ENCODE results near the gene NMRK1. TPM values are rescaled to one million over a fixed set of nuclear protein-coding genes. Genes with fewer than 3 reads are reported as not detected.

NMRK1 gene
- total RNA-seq, 2 experiments from 2014 or later: 15.9 to 16.9 TPM

- DNase-seq (no peak), ATAC-seq (no peak)
- no peak overlapping the region for H3K4me3 Mint-ChIP-seq
- peaks cover 31% of the 10 kb centered on the region for H3K36me3 Mint-ChIP-seq (ENCODE audit: low read depth)
- POLR2A ChIA-PET: no interaction called here
- intact Hi-C loops (cut with micrococcal nuclease): no loop called here
- no peak overlapping the region for H3K27ac Mint-ChIP-seq
- CTCF ChIA-PET: interaction anchor here (2.3 kb wide), 1 partner anchor 54 kb away, joined by 12 read pairs; no protein-coding TSS in a partner anchor
- H3K4me1 Mint-ChIP-seq (ENCODE audit: low read depth): peaks cover 21% of the 10 kb centered on the region
- H3K27me3 Mint-ChIP-seq: no peaks in the 10 kb centered on the region
- no peaks in the 10 kb centered on the region for H3K9me3 Mint-ChIP-seq
- no peak for TF ChIP-seq CTCF (IDR thresholded peaks at IDR 0.05)
These were observed 42.8 kb upstream of the NMRK1 start for GRCh38 chr9:75130621-75131230.

- TF ChIP-seq CTCF (IDR thresholded peaks at IDR 0.05): no peak
- intact Hi-C loops (cut with micrococcal nuclease): no loop called here
- no peak overlapping the region for H3K4me3 Mint-ChIP-seq
- H3K27ac Mint-ChIP-seq: no peak overlapping the region
- ATAC-seq (no peak), DNase-seq (no peak)
- H3K36me3 Mint-ChIP-seq (ENCODE audit: low read depth): peaks cover 28% of the 10 kb centered on the region
- no peaks in the 10 kb centered on the region for H3K27me3 Mint-ChIP-seq
- ChIA-PET POLR2A (no interaction called here), CTCF (interaction anchor here (2.3 kb wide), 1 partner anchor 55 kb away, joined by 12 read pairs; no protein-coding TSS in a partner anchor)
- no peaks in the 10 kb centered on the region for H3K9me3 Mint-ChIP-seq
- H3K4me1 Mint-ChIP-seq (ENCODE audit: low read depth): peaks cover 25% of the 10 kb centered on the region
These were observed 42.2 kb upstream of the NMRK1 start for GRCh38 chr9:75130172-75130571.

GRCh38 chr9:75128535-75128934, 40.6 kb upstream of the NMRK1 start:
- intact Hi-C loops (cut with micrococcal nuclease): no loop called here
- Mint-ChIP-seq H3K4me1 (ENCODE audit: low read depth) (peaks cover 34% of the 10 kb centered on the region), H3K4me3 (no peak overlapping the region), H3K36me3 (ENCODE audit: low read depth) (peaks cover 25% of the 10 kb centered on the region), H3K27me3 (no peaks in the 10 kb centered on the region), H3K9me3 (no peaks in the 10 kb centered on the region), H3K27ac (peak overlapping the region; percentile 76)
- CTCF ChIA-PET: no interaction called here
- ATAC-seq: peak; percentile 70
- POLR2A ChIA-PET: no interaction called here
- DNase-seq: no peak
- TF ChIP-seq CTCF (IDR thresholded peaks at IDR 0.05): no peak

GRCh38 chr9:75123696-75124095, 35.7 kb upstream of the NMRK1 start:
- Mint-ChIP-seq H3K27ac (no peak overlapping the region), H3K36me3 (ENCODE audit: low read depth) (peaks cover 30% of the 10 kb centered on the region), H3K9me3 (peaks cover 2% of the 10 kb centered on the region), H3K27me3 (no peaks in the 10 kb centered on the region), H3K4me1 (ENCODE audit: low read depth) (peaks cover 43% of the 10 kb centered on the region), H3K4me3 (no peak overlapping the region)
- no peak for TF ChIP-seq CTCF (IDR thresholded peaks at IDR 0.05)
- DNase-seq (no peak), ATAC-seq (no peak)
- CTCF ChIA-PET: interaction anchor here (1.0 kb wide), 1 partner anchor 31 kb away, joined by 3 read pairs; no protein-coding TSS in a partner anchor
- POLR2A ChIA-PET: no interaction called here
- intact Hi-C loops (cut with micrococcal nuclease): no loop called here

- DNase-seq (no peak), ATAC-seq (no peak)
- no peak for TF ChIP-seq CTCF (IDR thresholded peaks at IDR 0.05)
- H3K27ac Mint-ChIP-seq: no peak overlapping the region
- no peak overlapping the region for H3K4me3 Mint-ChIP-seq
- H3K27me3 Mint-ChIP-seq: no peaks in the 10 kb centered on the region
- POLR2A ChIA-PET: interaction anchor here (1.5 kb wide), 1 partner anchor 32 kb away, joined by 5 read pairs; no protein-coding TSS in a partner anchor
- peaks cover 42% of the 10 kb centered on the region for H3K36me3 Mint-ChIP-seq (ENCODE audit: low read depth)
- H3K9me3 Mint-ChIP-seq: peaks cover 7% of the 10 kb centered on the region
- H3K4me1 Mint-ChIP-seq (ENCODE audit: low read depth): peaks cover 51% of the 10 kb centered on the region
- intact Hi-C loops (cut with micrococcal nuclease): no loop called here
- CTCF ChIA-PET: interaction anchor here (1.0 to 1.1 kb wide), 2 partner anchors 17 to 27 kb away, joined by 3 read pairs; no protein-coding TSS in a partner anchor
These were observed 34.1 kb upstream of the NMRK1 start for GRCh38 chr9:75121914-75122558.

Measured in activated CD8-positive, alpha-beta T cell treated with anti-CD3 and anti-CD28 coated beads for 36 hours (primary cell).